ENCODE measurements around the gene RFX2.

- TF ChIP-seq POLR2A (IDR thresholded peaks at IDR 0.05) (no peak), CTCF (IDR thresholded peaks at IDR 0.05) (no peak)
These were observed 44.5 kb downstream of the RFX2 start for GRCh38 chr19:6065685-6066374.

Data from breast epithelium (tissue), 3 donors.